ENCODE results near the gene LNP1. TPM values are rescaled to one million over a fixed set of nuclear protein-coding genes. Genes with fewer than 3 reads are reported as not detected.

The LNP1 gene
- total RNA-seq, 1 donor from 2014 or later = 26.5 TPM

GRCh38 chr3:100368441-100368840 is 32.9 kb upstream of the LNP1 start:
- Histone ChIP-seq H3K9ac (no peak overlapping the region), H3F3A (ENCODE audit: low read depth) (no peaks in the 10 kb centered on the region), H3K4me1 (no peaks in the 10 kb centered on the region), H3K27me3 (no peaks in the 10 kb centered on the region), H3K4me3 (no peak overlapping the region), H3K4me2 (no peak overlapping the region), H3K9me3 (ENCODE audit: low read depth) (no peaks in the 10 kb centered on the region), H3K36me3 (peaks cover 11% of the 10 kb centered on the region), H3K27ac (no peak overlapping the region), H4K20me1 (ENCODE audit: low read depth) (no peaks in the 10 kb centered on the region), H3K79me2 (ENCODE audit: low read depth) (no peaks in the 10 kb centered on the region), H2AFZ (replicated peaks) (no peak overlapping the region)
- Mint-ChIP-seq H3K27me3 (ENCODE audit: insufficient read depth, low read depth) (no peaks in the 10 kb centered on the region), H3K4me3 (no peak overlapping the region), H3K4me1 (no peaks in the 10 kb centered on the region), H3K27ac (no peak overlapping the region), H3K36me3 (peaks cover 11% of the 10 kb centered on the region), H3K9me3 (no peaks in the 10 kb centered on the region)
- TF ChIP-seq EZH2 (IDR thresholded peaks at IDR 0.05) (no peak), EZH2phosphoT487 (IDR thresholded peaks at IDR 0.05) (no peak), CTCF (IDR thresholded peaks at IDR 0.05) (no peak)
- no peak for DNase-seq (ENCODE audit: low spot score)

- Histone ChIP-seq H3K9me3 (ENCODE audit: low read depth) (no peaks in the 10 kb centered on the region), H3K79me2 (ENCODE audit: low read depth) (no peaks in the 10 kb centered on the region), H3K4me3 (no peak overlapping the region), H3K27me3 (no peaks in the 10 kb centered on the region), H3K36me3 (peaks cover 11% of the 10 kb centered on the region), H4K20me1 (ENCODE audit: low read depth) (no peaks in the 10 kb centered on the region), H3K9ac (no peak overlapping the region), H3K4me2 (no peak overlapping the region), H2AFZ (replicated peaks) (no peak overlapping the region), H3F3A (ENCODE audit: low read depth) (no peaks in the 10 kb centered on the region), H3K4me1 (no peaks in the 10 kb centered on the region), H3K27ac (no peak overlapping the region)
- Mint-ChIP-seq H3K27ac (no peak overlapping the region), H3K36me3 (peaks cover 5% of the 10 kb centered on the region), H3K27me3 (ENCODE audit: insufficient read depth, low read depth) (no peaks in the 10 kb centered on the region), H3K9me3 (no peaks in the 10 kb centered on the region), H3K4me3 (no peak overlapping the region), H3K4me1 (no peaks in the 10 kb centered on the region)
- no peak for DNase-seq (ENCODE audit: low spot score)
- TF ChIP-seq CTCF (IDR thresholded peaks at IDR 0.05) (no peak), EZH2 (IDR thresholded peaks at IDR 0.05) (no peak), EZH2phosphoT487 (IDR thresholded peaks at IDR 0.05) (no peak)
Measured at GRCh38 chr3:100370756-100371155, 30.6 kb upstream of the LNP1 start.

- peaks cover 11% of the 10 kb centered on the region for H3K36me3 Mint-ChIP-seq
- TF ChIP-seq CTCF (IDR thresholded peaks at IDR 0.05) = no peak
- TF ChIP-seq EZH2 (IDR thresholded peaks at IDR 0.05) = no peak
- no peak for TF ChIP-seq EZH2phosphoT487 (IDR thresholded peaks at IDR 0.05)
Measured at GRCh38 chr3:100374521-100374920, 26.8 kb upstream of the LNP1 start.

More at GRCh38 chr3:100374521-100374920, 26.8 kb upstream of the LNP1 start:
- Mint-ChIP-seq H3K27me3 (ENCODE audit: insufficient read depth, low read depth) (no peaks in the 10 kb centered on the region), H3K9me3 (no peaks in the 10 kb centered on the region), H3K4me3 (no peak overlapping the region), H3K27ac (no peak overlapping the region), H3K4me1 (no peaks in the 10 kb centered on the region)
- H3K4me1 ChIP-seq = no peaks in the 10 kb centered on the region
- H3K4me3 ChIP-seq = no peak overlapping the region
- H3K9me3 ChIP-seq (ENCODE audit: low read depth) = no peaks in the 10 kb centered on the region
- H3K79me2 ChIP-seq (ENCODE audit: low read depth) = no peaks in the 10 kb centered on the region
- H3K4me2 ChIP-seq = no peak overlapping the region
- H3K36me3 ChIP-seq = peaks cover 19% of the 10 kb centered on the region
- no peaks in the 10 kb centered on the region for H4K20me1 ChIP-seq (ENCODE audit: low read depth)
- no peak overlapping the region for H3K9ac ChIP-seq
- no peak overlapping the region for H2AFZ ChIP-seq (replicated peaks)
- H3K27ac ChIP-seq = no peak overlapping the region
- DNase-seq (ENCODE audit: low spot score) = no peak
- H3F3A ChIP-seq (ENCODE audit: low read depth) = no peaks in the 10 kb centered on the region
- no peaks in the 10 kb centered on the region for H3K27me3 ChIP-seq

All from neural progenitor cell (in vitro differentiated cells).